Endothelial cell of umbilical vein (primary cell): Measurements from ENCODE around the gene MRPL58. TPM values are rescaled to one million over a fixed set of nuclear protein-coding genes. Genes with fewer than 3 reads are reported as not detected.

Source experiments
- BruUV-seq: library from RNA; stranded (reverse); fragments of 400-500 nt; replicated peaks from 2 replicates; lab custom pipeline; 2021; lab: Mats Ljungman, UMichigan
- CTCF ChIA-PET: fragments of 300-600, 350-600 bp; sonication (Branson Sonifier 250); formaldehyde crosslinking; loops from one replicate; lab custom pipeline; 2021; ENCODE audit warnings: antibody characterized with exemption, inconsistent platforms; lab: Charles Lee
- POLR2A ChIA-PET: fragments of 300-600, 350-600 bp; sonication (Branson Sonifier 250); formaldehyde crosslinking; loops from one replicate; lab custom pipeline; 2021; ENCODE audit warnings: antibody characterized with exemption, inconsistent platforms; lab: Charles Lee
- DNase-seq: peaks from one replicate; pipeline ENCODE4 v3.0.0-alpha.2; 2011; ENCODE audit warnings: low read depth, low spot score
- FAIRE-seq: peaks from 2 replicates; lab custom pipeline; 2011; peaks lifted over from hg19 to GRCh38; lab: Jason Lieb, UNC
- H2AFZ ChIP-seq: 2 replicates; pipeline ENCODE4 v1.6.0; 2012; ENCODE audit warnings: low read depth, low read length, control low read depth, inconsistent platforms
- H3K27ac ChIP-seq: 2 replicates; pipeline ENCODE4 v1.5.1; 2011; ENCODE audit warnings: low read depth, mild to moderate bottlenecking, control low read depth, low read length, moderate library complexity; ENCODE audit not compliant: insufficient read depth
- H3K27me3 ChIP-seq, 2 experiments: 2 replicates each; pipeline versions ENCODE4 v1.6.0 to v1.6.1; 2011; ENCODE audit warnings: low read length in 2 of 2, mixed read lengths in 1 of 2; ENCODE audit not compliant: control insufficient read depth in 2 of 2, insufficient read depth in 2 of 2
- H3K36me3 ChIP-seq, 2 experiments: 2 replicates in 1 of 2; 3 replicates in 1 of 2; pipeline ENCODE4 v1.5.1; 2011; ENCODE audit warnings: low read length in 2 of 2, mild to moderate bottlenecking in 1 of 2, moderate library complexity in 1 of 2; ENCODE audit not compliant: control insufficient read depth in 2 of 2, insufficient read depth in 2 of 2; ENCODE audit errors: extremely low read depth in 1 of 2
- H3K4me1 ChIP-seq: 3 replicates; pipeline ENCODE4 v1.5.1; 2011; ENCODE audit warnings: mild to moderate bottlenecking, low read length; ENCODE audit not compliant: control insufficient read depth, insufficient read depth; ENCODE audit errors: extremely low read depth
- H3K4me2 ChIP-seq: 2 replicates; pipeline ENCODE4 v1.6.1; 2011; ENCODE audit warnings: low read length, control low read depth, mixed read lengths; ENCODE audit not compliant: insufficient read depth
- H3K4me3 ChIP-seq, 3 experiments: fragments of 200-600 bp in 1 of 3; sonication (generic), shearing (Covaris generic) in 1 of 3; replicated peaks in 1 of 3; 2 replicates each; pipeline ENCODE4 v1.5.1; 2011 to 2016; ENCODE audit warnings: control low read depth in 3 of 3, low read length in 3 of 3, mild to moderate bottlenecking in 2 of 3, inconsistent platforms in 1 of 3, low read depth in 1 of 3, moderate library complexity in 1 of 3; ENCODE audit not compliant: insufficient read depth in 1 of 3
- H3K79me2 ChIP-seq: 2 replicates; pipeline ENCODE4 v1.6.0; 2012; ENCODE audit warnings: low read length, inconsistent platforms; ENCODE audit not compliant: control insufficient read depth, insufficient read depth
- H3K9ac ChIP-seq: replicated peaks from 2 replicates; pipeline ENCODE3; 2011; ENCODE audit warnings: low read length, control low read depth; ENCODE audit not compliant: insufficient read depth; ENCODE audit errors: extremely low read depth
- H3K9me1 ChIP-seq: replicated peaks from 3 replicates; pipeline ENCODE4 v1.6.0; 2011; ENCODE audit warnings: mild to moderate bottlenecking, low read length; ENCODE audit not compliant: control insufficient read depth, insufficient read depth; ENCODE audit errors: extremely low read depth
- H3K9me3 ChIP-seq: replicated peaks from 2 replicates; pipeline ENCODE4 v1.5.1; 2012; ENCODE audit warnings: low read length, inconsistent platforms; ENCODE audit not compliant: control insufficient read depth, insufficient read depth
- H4K20me1 ChIP-seq: replicated peaks from 2 replicates; pipeline ENCODE3; 2011; ENCODE audit warnings: mild to moderate bottlenecking, low read length; ENCODE audit not compliant: control insufficient read depth, insufficient read depth; ENCODE audit errors: extremely low read depth
- EZH2 ChIP-seq: IDR thresholded peaks from 2 replicates; pipeline ENCODE4 v1.6.1; 2012; ENCODE audit warnings: borderline replicate concordance, low read depth, mild to moderate bottlenecking, moderate library complexity, low read length, inconsistent platforms; ENCODE audit not compliant: severe bottlenecking
- FOS ChIP-seq: IDR thresholded peaks from 2 replicates; pipeline ENCODE4 v1.6.1; 2011; ENCODE audit warnings: mild to moderate bottlenecking, low read length, moderate library complexity, borderline replicate concordance; ENCODE audit not compliant: insufficient read depth
- GATA2 ChIP-seq: IDR thresholded peaks from 2 replicates; pipeline ENCODE4 v1.7.0; 2011; ENCODE audit warnings: low read depth, mild to moderate bottlenecking, moderate library complexity, mixed read lengths, low read length; ENCODE audit not compliant: insufficient read length, insufficient read depth
- JUN ChIP-seq: IDR thresholded peaks from 2 replicates; pipeline ENCODE4 v1.6.1; 2011; ENCODE audit warnings: borderline replicate concordance, low read depth; ENCODE audit not compliant: insufficient read length, insufficient read depth
- MYC ChIP-seq: IDR thresholded peaks from one replicate; pipeline ENCODE4 v1.6.1; 2011; ENCODE audit warnings: mild to moderate bottlenecking, low read depth, low read length
- POLR2A ChIP-seq: IDR thresholded peaks from 2 replicates; pipeline ENCODE4 v1.6.1; 2012; ENCODE audit warnings: low read depth, mild to moderate bottlenecking, control low read depth, low read length
- POLR2AphosphoS5 ChIP-seq: IDR thresholded peaks from 2 replicates; pipeline ENCODE4 v1.6.1; 2012; ENCODE audit warnings: low read depth, mild to moderate bottlenecking, control low read depth, low read length, moderate library complexity; ENCODE audit not compliant: insufficient read depth
- dilution Hi-C: fragments of 300-500 bp; cut with MboI; formaldehyde crosslinking; loops from one replicate; pipeline ENCODE4 v1.15.0; 2019; ENCODE audit warnings: low sequenced_read_pairs; ENCODE audit not compliant: extremely low pct_ligation_motif_present
- intact Hi-C: fragments of 100-400 bp; cut with micrococcal nuclease; formaldehyde crosslinking; loops from one replicate; pipeline ENCODE4 v1.10.0; 2022
- polyA plus RNA-seq, 4 experiments: library from polyadenylated mRNA; depleted of rRNA in 3 of 4; stranded (reverse) in 3 of 4; unstranded in 1 of 4; fragments of >200 nt; gene quantifications; 2 replicates each; pipeline versions ENCODE4 v1.2.1 to v1.2.3, GENCODE V29; 2011 to 2012; ENCODE audit warnings: missing spikeins in 1 of 4
- total RNA-seq: library from RNA; stranded (reverse); gene quantifications from 2 replicates; pipeline ENCODE4 v1.2.3, GENCODE V29; 2021
- TF ChIP-seq, protein P1 (sequence below), 2 donors: IDR thresholded peaks; 1 replicate in 1 of 2; 2 replicates in 1 of 2; pipeline ENCODE4 v1.5.1; 2011; ENCODE audit warnings: low read length in 2 of 2, mild to moderate bottlenecking in 2 of 2, moderate library complexity in 2 of 2, control low read depth in 1 of 2, inconsistent platforms in 1 of 2, low read depth in 1 of 2; ENCODE audit not compliant: insufficient read depth in 1 of 2; ENCODE audit errors: extremely low read depth in 1 of 2
- TF ChIP-seq, protein P2 (sequence below): IDR thresholded peaks from 2 replicates; pipeline ENCODE4 v1.6.1; 2011; ENCODE audit not compliant: insufficient read depth, insufficient read length

MRPL58 gene
- total and polyA plus RNA-seq, 2 donors (not counting 3 experiments of a cell fraction or from before 2014, with no cell fraction given): 38.0 to 43.7 TPM

- Histone ChIP-seq H3K27ac (no peak overlapping the region), H2AFZ (no peak overlapping the region), H3K9me1 (no peaks in the 10 kb centered on the region), H3K4me3 (no peak overlapping the region), H3K4me2 (no peak overlapping the region), H4K20me1 (no peaks in the 10 kb centered on the region), H3K36me3 (peaks cover 8 to 29% of the 10 kb centered on the region in 2 experiments), H3K9ac (no peak overlapping the region), H3K4me1 (peaks cover 6% of the 10 kb centered on the region), H3K27me3 (no peaks in the 10 kb centered on the region), H3K9me3 (no peaks in the 10 kb centered on the region), H3K79me2 (no peaks in the 10 kb centered on the region)
- CTCF ChIA-PET: interaction anchor here (0.8 to 6.1 kb wide), 4 partner anchors 11 to 51 kb away, joined by 3 to 80 read pairs (median 27); no protein-coding TSS in a partner anchor
- no peak for DNase-seq
- no TSS peak for BruUV-seq
- POLR2A ChIA-PET: no interaction called here
- FAIRE-seq: no peak
- intact Hi-C loops: no loop called here
- dilution Hi-C loops: no loop called here
- no peak for TF ChIP-seq EZH2
Observed at GRCh38 chr17:75063201-75063600, 50.7 kb downstream of the MRPL58 start.

GRCh38 chr17:75063626-75064025 lies 51.2 kb downstream of the MRPL58 start:
- no peak overlapping the region for H3K9ac ChIP-seq
- peaks cover 6% of the 10 kb centered on the region for H3K4me1 ChIP-seq
- no peaks in the 10 kb centered on the region for H3K27me3 ChIP-seq
- FAIRE-seq: no peak
- BruUV-seq: no TSS peak
- intact Hi-C loops (no loop called here), dilution Hi-C loops (no loop called here)
- peaks cover 8 to 29% of the 10 kb centered on the region in 2 experiments for H3K36me3 ChIP-seq
- ChIA-PET POLR2A (no interaction called here), CTCF (interaction anchor here (0.8 to 6.1 kb wide), 5 partner anchors 11 to 51 kb away, joined by 3 to 80 read pairs (median 5); no protein-coding TSS in a partner anchor)
- no peaks in the 10 kb centered on the region for H3K9me1 ChIP-seq
- TF ChIP-seq GATA2: no peak
- TF ChIP-seq POLR2A: no peak
- TF ChIP-seq POLR2AphosphoS5: no peak
- TF ChIP-seq EZH2: no peak
- no peak for TF ChIP-seq FOS
- TF ChIP-seq, protein P1, sequence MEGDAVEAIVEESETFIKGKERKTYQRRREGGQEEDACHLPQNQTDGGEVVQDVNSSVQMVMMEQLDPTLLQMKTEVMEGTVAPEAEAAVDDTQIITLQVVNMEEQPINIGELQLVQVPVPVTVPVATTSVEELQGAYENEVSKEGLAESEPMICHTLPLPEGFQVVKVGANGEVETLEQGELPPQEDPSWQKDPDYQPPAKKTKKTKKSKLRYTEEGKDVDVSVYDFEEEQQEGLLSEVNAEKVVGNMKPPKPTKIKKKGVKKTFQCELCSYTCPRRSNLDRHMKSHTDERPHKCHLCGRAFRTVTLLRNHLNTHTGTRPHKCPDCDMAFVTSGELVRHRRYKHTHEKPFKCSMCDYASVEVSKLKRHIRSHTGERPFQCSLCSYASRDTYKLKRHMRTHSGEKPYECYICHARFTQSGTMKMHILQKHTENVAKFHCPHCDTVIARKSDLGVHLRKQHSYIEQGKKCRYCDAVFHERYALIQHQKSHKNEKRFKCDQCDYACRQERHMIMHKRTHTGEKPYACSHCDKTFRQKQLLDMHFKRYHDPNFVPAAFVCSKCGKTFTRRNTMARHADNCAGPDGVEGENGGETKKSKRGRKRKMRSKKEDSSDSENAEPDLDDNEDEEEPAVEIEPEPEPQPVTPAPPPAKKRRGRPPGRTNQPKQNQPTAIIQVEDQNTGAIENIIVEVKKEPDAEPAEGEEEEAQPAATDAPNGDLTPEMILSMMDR (IDR thresholded peaks at IDR 0.05; ENCODE audit: extremely low read depth in 1 of 2, insufficient read depth in 1 of 2, low read depth in 1 of 2, low read length in 2 of 2): no peak
- TF ChIP-seq JUN: no peak
- no peak for TF ChIP-seq MYC
- TF ChIP-seq, protein P2, sequence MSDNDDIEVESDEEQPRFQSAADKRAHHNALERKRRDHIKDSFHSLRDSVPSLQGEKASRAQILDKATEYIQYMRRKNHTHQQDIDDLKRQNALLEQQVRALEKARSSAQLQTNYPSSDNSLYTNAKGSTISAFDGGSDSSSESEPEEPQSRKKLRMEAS: no peak
- no peak overlapping the region for H3K4me3 ChIP-seq
- H2AFZ ChIP-seq: no peak overlapping the region
- no peak overlapping the region for H3K27ac ChIP-seq
- H4K20me1 ChIP-seq: no peaks in the 10 kb centered on the region
- no peak overlapping the region for H3K4me2 ChIP-seq
- H3K9me3 ChIP-seq: no peaks in the 10 kb centered on the region
- no peaks in the 10 kb centered on the region for H3K79me2 ChIP-seq
- no peak for DNase-seq
